Fibroblast of upper back skin (primary cell): ENCODE measurements around the gene PKLR.
"Not testable (repeated sequence)": the region's sequence is repeated elsewhere in the genome, so short reads cannot be mapped to it uniquely, and the experiment has no call there.

Experiments
- DNase-seq: peaks from one replicate; pipeline ENCODE4 v3.0.0-alpha.2; 2013

PKLR gene

DNA sequence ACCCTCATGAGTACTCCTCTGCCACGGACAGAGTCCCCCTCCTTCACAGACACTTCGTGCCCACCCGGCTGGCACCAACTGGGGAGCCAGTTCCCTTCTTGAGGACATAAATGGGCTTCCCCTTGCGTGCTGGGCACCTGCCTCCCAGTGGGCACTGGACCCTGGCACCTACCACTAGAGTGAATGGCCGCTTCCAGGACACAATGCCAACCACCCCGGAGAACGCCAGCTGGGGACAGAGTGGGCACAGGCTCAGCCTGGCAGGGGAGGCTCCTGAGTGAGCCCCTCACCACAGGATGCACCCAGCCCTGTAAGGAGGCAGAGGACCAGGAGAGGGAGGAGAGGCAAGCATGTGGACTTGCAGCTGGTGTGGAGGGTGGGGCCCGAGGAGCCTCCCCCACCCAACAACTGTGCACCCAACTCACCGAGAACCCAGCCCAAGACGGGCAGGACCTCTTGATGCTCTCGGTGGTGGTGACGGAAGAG lies 47.0 kb downstream of the PKLR start:
- no peak for DNase-seq

DNA sequence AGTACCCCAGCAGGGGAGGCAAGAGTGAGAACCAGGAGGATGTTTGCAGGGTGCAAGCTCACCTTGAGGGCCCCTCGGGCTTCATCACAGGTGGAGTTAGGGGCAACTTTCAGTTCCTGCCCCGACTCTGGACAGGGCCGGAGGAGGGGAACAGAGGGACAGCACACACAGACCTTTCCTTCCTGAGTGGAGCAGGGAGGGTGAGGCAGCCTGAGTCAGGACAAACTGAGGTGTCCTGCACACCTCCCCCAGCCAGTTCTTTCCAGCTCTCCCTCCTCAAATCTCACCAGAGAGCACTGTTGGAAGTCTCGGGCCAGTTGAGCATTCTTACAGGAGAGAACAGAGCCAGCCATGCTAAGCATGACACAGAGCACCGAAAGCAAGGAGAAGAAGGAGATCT lies 47.4 kb downstream of the PKLR start:
- DNase-seq: no peak

DNA sequence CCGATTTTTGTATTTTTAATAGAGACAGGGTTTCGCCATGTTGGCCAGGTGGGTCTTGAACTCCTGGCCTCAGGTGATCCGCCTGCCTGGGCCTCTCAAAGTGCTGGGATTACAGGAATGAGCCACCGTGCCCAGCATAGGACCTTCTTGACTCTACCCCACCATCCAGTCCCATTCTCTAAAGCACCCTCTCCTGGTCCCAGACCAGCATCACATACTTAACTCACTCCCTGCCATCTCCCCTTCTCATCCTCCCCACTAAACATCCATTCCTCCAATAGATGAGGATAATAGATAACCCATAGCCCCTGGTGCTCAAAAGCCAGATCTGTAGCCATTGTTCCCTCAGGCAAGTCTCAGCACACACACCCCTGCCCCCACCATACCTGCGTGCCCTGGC lies 48.0 kb downstream of the PKLR start:
- no peak for DNase-seq

DNA sequence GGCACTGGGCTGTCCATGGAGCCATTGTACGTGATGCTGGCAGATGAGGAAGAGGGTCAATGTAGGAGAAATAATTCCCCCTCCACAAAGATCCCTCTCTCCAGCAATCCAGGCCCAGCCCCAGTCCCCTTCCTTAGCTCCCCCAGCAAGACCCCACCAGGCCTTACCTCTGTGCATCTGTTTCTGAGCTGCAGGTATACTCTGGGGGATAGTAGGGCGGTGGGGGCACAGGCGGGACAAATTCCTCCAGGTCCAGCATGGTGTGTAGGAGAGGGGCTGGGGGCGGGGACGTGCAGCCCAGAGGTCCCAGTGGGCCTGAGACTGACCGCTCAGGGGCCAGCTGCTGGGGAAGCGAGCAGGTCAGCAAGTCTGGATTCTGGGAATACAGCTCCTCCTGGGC lies 49.7 kb downstream of the PKLR start:
- DNase-seq: no peak

DNA sequence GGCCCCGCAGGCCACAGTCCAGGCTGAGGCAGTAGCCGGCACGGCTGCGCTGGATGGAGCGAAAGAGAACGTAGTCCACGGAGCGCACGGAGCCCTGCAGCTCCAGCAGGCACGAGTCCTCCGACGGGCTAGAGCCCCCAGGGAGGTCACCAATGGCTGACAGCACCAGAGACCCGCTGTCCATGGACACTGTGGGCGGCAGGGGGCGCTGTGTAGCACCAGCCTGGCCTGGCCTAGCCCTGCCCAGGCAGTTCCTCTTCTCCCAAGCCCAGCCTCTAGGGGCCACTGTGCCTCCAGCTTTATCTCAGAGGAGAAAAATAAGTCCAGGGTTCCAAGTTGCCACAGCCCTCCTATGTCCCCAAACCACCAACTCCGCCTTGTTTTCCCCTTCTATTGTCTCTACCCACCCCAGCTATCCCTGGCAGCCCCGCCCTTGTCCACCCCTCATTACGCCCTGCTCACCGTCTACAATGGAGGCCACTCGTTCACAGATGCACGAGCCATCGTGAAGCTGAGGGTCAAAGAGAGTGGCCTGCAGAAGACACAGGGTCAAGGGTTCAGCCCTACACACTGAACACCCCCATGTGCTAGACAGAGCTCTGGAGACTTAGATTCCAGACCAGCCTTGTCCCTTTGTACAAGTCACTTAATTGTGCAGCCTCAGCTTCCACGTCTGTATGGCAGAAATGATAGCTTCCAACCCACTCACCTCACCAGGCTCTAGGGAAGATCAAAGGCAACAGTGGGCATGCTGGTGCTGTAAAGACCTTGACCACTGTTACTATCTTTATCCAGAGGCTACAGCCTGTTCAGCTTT lies 50.4 kb downstream of the PKLR start:
- DNase-seq: peak; percentile 90

DNA sequence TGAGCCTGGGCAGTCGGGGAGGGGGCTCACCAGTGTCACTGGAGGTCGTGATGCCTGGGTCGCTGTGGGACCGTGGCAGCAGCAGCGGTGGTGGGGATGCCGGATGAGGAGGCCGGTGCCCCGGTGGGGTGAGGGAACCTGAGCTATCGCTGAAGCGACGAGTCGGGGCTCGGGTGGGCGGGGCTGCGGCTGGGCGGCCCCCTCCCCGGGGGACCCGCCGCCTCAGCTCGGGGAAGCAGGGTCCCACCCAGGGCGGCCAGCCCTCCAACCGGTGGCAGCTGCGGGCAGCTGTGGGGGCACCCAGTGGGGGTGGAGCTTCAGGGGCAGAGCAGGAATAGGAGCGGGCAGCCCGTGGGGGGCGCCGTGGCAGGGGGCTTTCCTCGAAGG lies 51.0 kb downstream of the PKLR start:
- no peak for DNase-seq

DNA sequence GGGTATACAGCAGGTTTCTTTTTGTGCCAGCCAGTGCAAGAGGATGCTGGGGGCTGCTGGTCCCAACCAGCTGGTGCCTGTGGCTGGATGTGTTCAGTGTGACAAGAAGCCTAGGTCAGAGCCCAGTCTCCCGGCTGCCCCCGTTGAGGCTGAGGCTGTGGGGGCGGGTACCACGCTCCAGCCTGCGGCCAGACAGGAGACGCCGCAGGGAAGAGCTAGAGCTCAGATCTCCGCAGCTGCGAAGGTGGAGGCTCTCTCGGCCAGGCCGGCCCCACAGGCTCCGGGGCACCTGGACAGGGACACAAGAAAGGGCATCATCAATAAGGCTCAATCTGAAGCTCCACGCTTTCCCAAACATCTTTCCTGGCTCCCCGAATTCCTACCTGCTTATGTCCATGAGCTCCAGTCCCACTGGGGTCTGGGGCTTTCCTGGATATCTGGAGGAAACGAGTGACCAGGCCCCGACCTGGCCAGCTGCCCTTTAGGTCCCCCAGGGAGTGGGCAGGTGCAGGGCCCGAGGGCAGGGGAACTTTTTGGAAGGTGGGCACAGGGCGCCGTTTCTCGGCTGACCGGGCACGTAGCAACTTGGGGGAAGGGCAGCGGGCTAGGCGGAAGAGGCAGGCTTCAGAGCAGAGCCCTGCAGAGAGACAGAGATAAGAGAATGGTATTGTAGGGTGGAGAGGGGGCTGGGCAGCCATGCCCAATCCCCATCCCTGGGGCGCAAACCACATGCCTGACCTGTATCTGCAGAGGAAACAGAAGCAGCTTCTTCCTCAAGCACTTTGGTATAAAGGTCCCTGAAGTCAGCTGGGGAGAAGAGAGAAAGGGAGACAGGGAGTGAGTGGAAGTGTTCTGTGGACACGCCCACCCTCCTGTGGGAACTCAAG lies 53.3 kb downstream of the PKLR start:
- DNase-seq: no peak

DNA sequence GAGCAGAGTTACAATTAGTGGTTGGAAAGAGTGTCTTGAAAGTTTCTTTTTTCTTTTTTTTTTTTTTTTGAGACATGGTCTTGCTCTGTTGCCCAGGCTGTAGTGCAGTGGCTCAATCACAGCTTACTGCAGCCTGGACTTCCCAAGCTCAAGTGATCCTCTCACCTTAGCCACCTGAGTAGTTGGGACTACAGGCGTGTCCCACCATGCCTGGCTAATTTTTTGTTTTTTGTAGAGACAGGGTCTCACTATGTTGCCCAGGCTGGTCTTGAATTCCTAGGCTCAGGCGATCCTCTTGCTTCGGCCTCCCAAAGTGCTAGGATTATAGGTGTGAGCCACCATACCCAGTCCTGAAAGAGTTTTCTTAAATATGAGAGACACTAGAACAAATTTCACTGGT lies 54.4 kb downstream of the PKLR start:
- DNase-seq: not testable (repeated sequence)

DNA sequence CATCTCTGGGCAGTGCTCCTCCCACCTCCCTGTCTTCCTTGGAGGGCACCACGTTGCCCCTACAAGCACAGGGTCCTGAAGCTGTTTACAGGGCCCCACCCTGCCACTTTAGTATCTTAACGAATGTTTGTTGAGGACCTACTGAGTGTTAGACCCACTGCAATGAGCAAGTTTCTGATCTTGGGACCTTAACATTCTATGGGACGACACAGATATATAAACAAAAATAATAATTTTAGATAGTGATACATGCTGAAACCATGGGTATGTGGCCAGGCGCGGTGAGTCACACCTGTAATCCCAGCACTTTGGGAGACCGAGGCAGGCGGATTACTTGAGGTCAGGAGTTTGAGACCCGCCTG lies 56.1 kb downstream of the PKLR start:
- DNase-seq: no peak

DNA sequence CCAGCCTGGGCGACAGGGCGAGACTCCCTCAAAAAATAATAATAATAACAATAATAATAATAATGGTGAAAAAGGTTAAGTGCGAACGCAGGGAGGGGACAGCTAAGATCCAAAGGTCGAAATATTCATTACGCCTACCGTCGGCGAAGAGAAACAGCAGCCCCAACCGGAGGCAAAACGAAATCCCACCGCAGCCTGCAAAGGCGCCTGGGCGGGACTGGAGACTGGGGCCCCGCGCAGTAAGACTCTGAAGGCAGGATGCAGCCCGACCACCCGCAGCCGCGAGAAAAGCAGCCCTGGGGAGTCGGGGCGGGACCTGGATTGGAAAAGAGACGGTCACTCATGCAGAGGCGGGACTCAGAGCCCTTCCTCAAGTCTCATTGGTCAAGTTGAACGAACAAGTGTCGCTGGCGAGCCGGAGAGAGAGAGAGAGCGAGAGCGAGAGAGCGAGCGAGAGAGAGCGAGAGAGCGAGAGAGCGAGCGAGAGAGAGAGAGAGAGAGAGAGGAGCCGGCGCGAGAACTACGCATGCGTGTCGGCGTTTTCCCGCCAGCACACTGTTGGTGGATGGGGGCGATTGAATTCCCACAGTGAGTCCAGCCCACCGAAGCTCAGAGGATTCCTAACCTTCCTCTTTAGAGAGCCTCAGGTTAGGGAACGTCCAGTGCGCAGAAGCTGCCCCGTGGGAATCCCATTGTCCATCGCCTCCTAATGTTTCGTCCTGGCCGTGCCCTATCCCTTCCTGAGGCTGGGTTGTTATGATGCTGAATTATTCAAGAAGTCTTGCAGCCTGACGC lies 56.7 kb downstream of the PKLR start:
- peak; percentile 100 for DNase-seq

DNA sequence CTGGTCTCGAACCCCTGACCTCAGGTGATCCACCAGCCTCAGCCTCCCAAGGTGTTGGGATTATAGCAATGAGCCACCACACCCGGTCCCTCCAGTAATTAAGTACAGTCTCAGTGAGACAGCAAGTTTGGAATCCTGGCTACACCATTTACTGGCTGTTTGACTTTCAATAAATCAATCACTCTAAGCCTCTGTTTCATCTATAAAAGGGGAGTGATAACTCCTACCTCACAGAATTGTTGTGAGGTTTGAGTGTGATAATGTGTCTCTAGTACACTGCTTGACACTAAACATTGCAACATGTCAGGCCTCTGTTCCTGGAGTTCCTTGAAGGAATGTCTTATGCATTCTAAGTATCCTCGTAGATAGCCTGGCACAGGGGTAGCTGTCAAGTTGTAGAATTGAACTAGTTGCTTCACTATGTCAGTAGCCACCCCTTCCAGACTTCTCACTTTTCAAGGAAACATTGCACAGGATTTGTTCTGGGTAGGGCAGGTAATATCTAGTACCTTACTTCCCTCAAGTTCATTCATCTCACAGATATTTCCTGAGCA lies 58.4 kb downstream of the PKLR start:
- DNase-seq: no peak

DNA sequence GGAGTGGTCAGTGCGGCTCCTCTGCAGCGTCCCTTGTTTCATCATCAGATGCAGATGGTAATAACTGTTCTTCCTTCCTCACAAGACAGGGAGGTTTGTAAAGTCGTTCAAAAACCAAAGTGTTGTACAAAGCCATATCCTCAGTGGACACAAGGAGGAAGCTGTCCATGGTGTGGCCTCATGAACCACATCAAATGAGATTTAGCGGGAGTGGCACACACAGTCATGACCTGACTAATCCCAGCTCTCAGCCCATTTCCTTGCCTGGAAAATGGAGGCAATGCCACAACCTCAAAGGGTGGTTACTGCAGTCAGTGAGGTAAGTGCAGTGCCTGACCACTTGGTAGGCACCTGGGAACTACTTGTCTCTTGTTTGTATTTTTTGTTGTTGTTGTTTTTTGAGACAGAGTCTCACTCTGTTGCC lies 59.4 kb downstream of the PKLR start:
- no peak for DNase-seq

DNA sequence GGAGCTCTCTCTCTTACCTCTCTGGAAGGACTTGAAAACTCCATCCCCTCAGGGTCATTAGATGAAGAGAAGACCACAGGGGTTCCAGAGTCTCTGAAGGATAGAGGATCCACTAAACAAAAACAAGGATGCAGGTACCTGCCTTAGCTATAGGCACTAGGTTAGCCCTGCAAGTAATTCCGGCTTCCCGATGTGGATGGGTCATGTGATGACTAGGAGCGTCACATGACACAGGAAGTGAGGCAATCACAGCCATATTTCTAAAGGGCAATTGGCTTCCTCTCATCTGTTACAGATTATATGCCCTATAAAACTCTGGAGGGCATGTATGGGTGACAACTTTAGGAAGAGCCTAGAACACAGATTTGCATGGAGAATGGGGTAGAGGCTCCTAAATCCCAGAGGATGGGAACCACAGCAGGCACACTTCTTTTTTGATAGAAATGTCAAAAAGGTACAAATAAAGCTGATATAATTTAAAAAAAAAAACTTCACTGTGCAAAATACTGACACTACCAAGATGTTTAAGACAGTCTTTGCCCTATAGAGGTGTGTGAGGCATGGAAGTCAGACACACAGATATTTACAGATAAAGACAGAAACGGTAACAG lies 60.1 kb downstream of the PKLR start:
- peak; percentile 86 for DNase-seq
